ENCODE data around the gene TMEM87A.
"Not testable (repeated sequence)": the region's sequence is repeated elsewhere in the genome, so short reads cannot be mapped to it uniquely, and the experiment has no call there.

GRCh38 chr15:42316282-42316805 lies 43.1 kb upstream of the TMEM87A start:
- TF ChIP-seq CTCF (IDR thresholded peaks at IDR 0.05; ENCODE audit: control extremely low read depth in 1 of 3, insufficient read depth in 1 of 3, low read depth in 1 of 3, low read length in 3 of 3); MAX (IDR thresholded peaks at IDR 0.05): not testable (repeated sequence)
